ENCODE measurements around the gene CITED1. TPM values are rescaled to one million over a fixed set of nuclear protein-coding genes. Genes with fewer than 3 reads are reported as not detected.

The CITED1 gene
- total RNA-seq, 1 experiment from 2014 or later = 1.1 TPM

- no CpG with 5 or more reads among the region's 2 CpGs for WGBS (ENCODE audit: extremely low coverage, insufficient read length, low lambda C conversion rate)
- no peak overlapping the region for H3K4me2 ChIP-seq (ENCODE audit: insufficient read depth, insufficient read length, low read length)
- Mint-ChIP-seq H3K4me1 (no peaks in the 10 kb centered on the region), H3K4me3 (no peak overlapping the region), H3K27ac (no peak overlapping the region; a peak in 1 of 7 replicates), H3K27me3 (ENCODE audit: low read depth) (no peaks in the 10 kb centered on the region; the same call in 1 of the 2 replicates), H3K9me3 (peaks cover 66% of the 10 kb centered on the region in 2 experiments), H3K36me3 (ENCODE audit: insufficient read depth in 1 of 3, low read depth in 3 of 3) (peaks cover 0 to 2% (median 0%) of the 10 kb centered on the region in 3 experiments; a peak in 4 of 7 replicates)
- no peak overlapping the region for H3K18ac ChIP-seq (ENCODE audit: insufficient read length, low read depth, low read length)
- no peak for TF ChIP-seq CTCF (conservative IDR thresholded peaks at IDR 0.05)
- H3K4ac ChIP-seq (ENCODE audit: low read depth, low read length) = no peak overlapping the region
- no peak overlapping the region for H2BK12ac ChIP-seq (ENCODE audit: insufficient read length, low read depth, low read length)
- H4K20me1 ChIP-seq (ENCODE audit: control insufficient read depth, insufficient read depth, insufficient read length) = no peaks in the 10 kb centered on the region
- no peak overlapping the region for H2BK20ac ChIP-seq (ENCODE audit: low read depth, low read length, poor library complexity, severe bottlenecking)
- H4K5ac ChIP-seq (ENCODE audit: insufficient read length, low read depth, low read length) = no peak overlapping the region
- H3K9me3 ChIP-seq (ENCODE audit: control insufficient read depth, low read depth, low read length) = peaks cover 33% of the 10 kb centered on the region
- no peak overlapping the region for H3K9ac ChIP-seq (ENCODE audit: extremely low read depth, insufficient read length, low read length)
- H3K23ac ChIP-seq (ENCODE audit: insufficient read length, low read depth, low read length) = no peak overlapping the region
- H2BK5ac ChIP-seq (ENCODE audit: insufficient read length, low read length) = no peak overlapping the region
- H3K14ac ChIP-seq (ENCODE audit: insufficient read depth, low read length) = no peak overlapping the region
- H3K79me2 ChIP-seq (ENCODE audit: insufficient read depth, low read length) = no peaks in the 10 kb centered on the region
- H3K27me3 ChIP-seq (ENCODE audit: insufficient read depth, low read length) = no peaks in the 10 kb centered on the region
- H3K79me1 ChIP-seq (ENCODE audit: insufficient read depth, low read depth, low read length, poor library complexity, severe bottlenecking) = no peaks in the 10 kb centered on the region
- no peaks in the 10 kb centered on the region for H3K4me1 ChIP-seq (ENCODE audit: insufficient read depth, low read length)
- H3K27ac ChIP-seq (ENCODE audit: insufficient read length, low read depth, low read length) = no peak overlapping the region
- no peak overlapping the region for H3T11ph ChIP-seq (ENCODE audit: low read length)
- no peak overlapping the region for H2BK120ac ChIP-seq (ENCODE audit: low read depth, low read length, poor library complexity, severe bottlenecking)
- no peak overlapping the region for H2BK15ac ChIP-seq (ENCODE audit: low read depth, low read length)
- H3K23me2 ChIP-seq (ENCODE audit: insufficient read length, low read depth, low read length, poor library complexity, severe bottlenecking) = no peaks in the 10 kb centered on the region
- H4K8ac ChIP-seq (replicated peaks; ENCODE audit: insufficient read length, low read depth, low read length) = no peak overlapping the region
- H2AFZ ChIP-seq (ENCODE audit: low read length) = no peak overlapping the region
- no peak for DNase-seq
- no peak overlapping the region for H4K91ac ChIP-seq (ENCODE audit: insufficient read length, low read depth, low read length)
- no peak overlapping the region for H3K56ac ChIP-seq (ENCODE audit: insufficient read length, low read depth, low read length)
- H2AK5ac ChIP-seq (ENCODE audit: insufficient read length, low read length) = no peak overlapping the region
These were observed 34.9 kb upstream of the CITED1 start for GRCh38 chrX:72340626-72341025.
